ENCODE measurements around the gene ZNF605. TPM values are rescaled to one million over a fixed set of nuclear protein-coding genes. Genes with fewer than 3 reads are reported as not detected.
"Not testable (repeated sequence)": the region's sequence is repeated elsewhere in the genome, so short reads cannot be mapped to it uniquely, and the experiment has no call there.

Gene ZNF605
- total RNA-seq, 1 donor from 2014 or later = 28.8 TPM

DNA sequence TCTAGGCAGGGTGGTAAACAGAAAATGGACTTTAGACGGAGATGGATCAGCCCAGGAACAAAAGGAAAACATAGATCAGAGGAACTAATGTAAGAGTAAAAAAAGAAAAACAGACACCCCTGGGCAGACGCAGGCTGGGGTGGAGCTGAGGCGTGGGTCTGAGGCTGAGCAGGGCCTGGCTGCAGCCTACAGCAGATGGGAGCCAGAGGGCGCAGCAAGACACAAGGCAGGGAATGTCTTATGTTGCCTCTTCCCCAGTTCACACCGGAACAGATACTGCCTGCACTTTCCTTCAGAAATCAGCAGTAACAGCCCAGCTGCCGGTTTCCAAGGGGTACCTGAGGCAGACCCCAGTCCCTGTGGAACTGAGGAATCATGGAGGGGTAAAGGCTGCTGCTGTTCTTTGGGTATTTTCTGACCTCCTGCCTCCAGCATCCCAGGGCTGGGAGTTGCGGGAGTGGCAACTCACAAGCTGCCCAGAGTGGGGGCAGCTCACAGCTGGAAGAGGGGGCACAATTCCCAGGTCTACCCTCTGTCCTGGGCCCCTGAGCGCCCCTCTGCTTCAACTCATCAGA is 9.8 kb downstream of the ZNF605 start:
- Mint-ChIP-seq H3K9me3 (ENCODE audit: low read depth) (peaks cover 39% of the 10 kb centered on the region), H3K27ac (no peak overlapping the region), H3K4me1 (ENCODE audit: low read depth) (no peaks in the 10 kb centered on the region), H3K36me3 (ENCODE audit: insufficient read depth) (peaks cover 75% of the 10 kb centered on the region), H3K4me3 (ENCODE audit: low read depth) (no peak overlapping the region), H3K27me3 (no peaks in the 10 kb centered on the region)
- TF ChIP-seq, protein P1, sequence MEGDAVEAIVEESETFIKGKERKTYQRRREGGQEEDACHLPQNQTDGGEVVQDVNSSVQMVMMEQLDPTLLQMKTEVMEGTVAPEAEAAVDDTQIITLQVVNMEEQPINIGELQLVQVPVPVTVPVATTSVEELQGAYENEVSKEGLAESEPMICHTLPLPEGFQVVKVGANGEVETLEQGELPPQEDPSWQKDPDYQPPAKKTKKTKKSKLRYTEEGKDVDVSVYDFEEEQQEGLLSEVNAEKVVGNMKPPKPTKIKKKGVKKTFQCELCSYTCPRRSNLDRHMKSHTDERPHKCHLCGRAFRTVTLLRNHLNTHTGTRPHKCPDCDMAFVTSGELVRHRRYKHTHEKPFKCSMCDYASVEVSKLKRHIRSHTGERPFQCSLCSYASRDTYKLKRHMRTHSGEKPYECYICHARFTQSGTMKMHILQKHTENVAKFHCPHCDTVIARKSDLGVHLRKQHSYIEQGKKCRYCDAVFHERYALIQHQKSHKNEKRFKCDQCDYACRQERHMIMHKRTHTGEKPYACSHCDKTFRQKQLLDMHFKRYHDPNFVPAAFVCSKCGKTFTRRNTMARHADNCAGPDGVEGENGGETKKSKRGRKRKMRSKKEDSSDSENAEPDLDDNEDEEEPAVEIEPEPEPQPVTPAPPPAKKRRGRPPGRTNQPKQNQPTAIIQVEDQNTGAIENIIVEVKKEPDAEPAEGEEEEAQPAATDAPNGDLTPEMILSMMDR (IDR thresholded peaks at IDR 0.05; ENCODE audit: unreplicated experiment) = no peak
- DNase-seq (ENCODE audit: low spot score, unreplicated experiment) = no peak

DNA sequence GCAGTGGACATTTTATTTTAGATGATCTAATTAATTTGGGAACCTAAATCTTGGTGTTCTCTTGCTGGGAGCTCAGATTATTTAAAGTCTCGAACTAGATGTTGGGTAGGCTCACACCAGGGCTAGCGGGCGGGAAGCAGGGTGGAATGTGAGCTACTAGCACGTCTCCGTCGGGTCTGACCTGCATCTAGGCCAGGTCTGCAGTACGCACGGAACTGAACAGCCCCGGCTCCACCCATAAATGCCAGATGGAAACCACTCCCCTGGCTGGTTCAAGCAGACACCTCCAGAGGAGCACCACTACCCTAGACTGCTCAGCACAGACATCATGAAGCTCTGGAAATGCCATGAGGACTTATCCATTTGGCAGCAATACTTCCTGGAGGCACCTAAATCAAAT is 10.3 kb downstream of the ZNF605 start:
- no peaks in the 10 kb centered on the region for H3K4me1 Mint-ChIP-seq (ENCODE audit: low read depth)
- H3K27ac Mint-ChIP-seq = no peak overlapping the region
- H3K4me3 Mint-ChIP-seq (ENCODE audit: low read depth) = no peak overlapping the region
- no peaks in the 10 kb centered on the region for H3K27me3 Mint-ChIP-seq
- TF ChIP-seq, protein P1 (IDR thresholded peaks at IDR 0.05; ENCODE audit: unreplicated experiment) = no peak
- H3K9me3 Mint-ChIP-seq (ENCODE audit: low read depth) = peaks cover 44% of the 10 kb centered on the region
- DNase-seq (ENCODE audit: low spot score, unreplicated experiment) = no peak
- H3K36me3 Mint-ChIP-seq (ENCODE audit: insufficient read depth) = peaks cover 81% of the 10 kb centered on the region

DNA sequence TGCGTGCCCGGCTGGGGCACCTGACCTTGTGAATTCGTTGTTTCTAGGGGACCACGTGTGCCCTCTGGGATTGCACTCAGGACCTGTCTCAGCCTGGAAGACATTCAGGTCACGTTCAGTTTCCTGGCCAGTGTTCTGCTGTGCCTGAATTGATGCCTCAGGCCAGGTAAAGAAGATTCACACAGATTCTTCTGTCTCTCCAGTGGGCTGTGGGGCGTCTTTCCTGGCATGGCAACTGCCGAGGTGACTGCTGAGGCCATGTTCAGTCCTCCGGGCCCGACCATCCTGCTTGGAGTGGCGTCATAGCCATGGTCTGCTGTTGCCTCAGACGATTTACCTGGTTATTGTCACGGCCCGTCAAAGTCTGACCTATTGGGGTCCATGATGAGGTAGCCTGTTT is 13.5 kb downstream of the ZNF605 start:
- no peak for DNase-seq (ENCODE audit: low spot score, unreplicated experiment)
- Mint-ChIP-seq H3K9me3 (ENCODE audit: low read depth) (peaks cover 36% of the 10 kb centered on the region), H3K4me3 (ENCODE audit: low read depth) (no peak overlapping the region), H3K27me3 (no peaks in the 10 kb centered on the region), H3K36me3 (ENCODE audit: insufficient read depth) (peaks cover 74% of the 10 kb centered on the region), H3K4me1 (ENCODE audit: low read depth) (no peaks in the 10 kb centered on the region), H3K27ac (no peak overlapping the region)
- TF ChIP-seq, protein P1 (IDR thresholded peaks at IDR 0.05; ENCODE audit: unreplicated experiment) = no peak

GRCh38 chr12:132941336-132941954 is 14.7 kb downstream of the ZNF605 start:
- Mint-ChIP-seq H3K4me1 (ENCODE audit: low read depth) (no peaks in the 10 kb centered on the region), H3K36me3 (ENCODE audit: insufficient read depth) (peaks cover 75% of the 10 kb centered on the region), H3K4me3 (ENCODE audit: low read depth) (no peak overlapping the region), H3K27ac (peak overlapping the region; percentile 90), H3K27me3 (no peaks in the 10 kb centered on the region), H3K9me3 (ENCODE audit: low read depth) (peaks cover 45% of the 10 kb centered on the region)
- TF ChIP-seq, protein P1 (IDR thresholded peaks at IDR 0.05; ENCODE audit: unreplicated experiment) = no peak
- DNase-seq (ENCODE audit: low spot score, unreplicated experiment) = no peak

DNA sequence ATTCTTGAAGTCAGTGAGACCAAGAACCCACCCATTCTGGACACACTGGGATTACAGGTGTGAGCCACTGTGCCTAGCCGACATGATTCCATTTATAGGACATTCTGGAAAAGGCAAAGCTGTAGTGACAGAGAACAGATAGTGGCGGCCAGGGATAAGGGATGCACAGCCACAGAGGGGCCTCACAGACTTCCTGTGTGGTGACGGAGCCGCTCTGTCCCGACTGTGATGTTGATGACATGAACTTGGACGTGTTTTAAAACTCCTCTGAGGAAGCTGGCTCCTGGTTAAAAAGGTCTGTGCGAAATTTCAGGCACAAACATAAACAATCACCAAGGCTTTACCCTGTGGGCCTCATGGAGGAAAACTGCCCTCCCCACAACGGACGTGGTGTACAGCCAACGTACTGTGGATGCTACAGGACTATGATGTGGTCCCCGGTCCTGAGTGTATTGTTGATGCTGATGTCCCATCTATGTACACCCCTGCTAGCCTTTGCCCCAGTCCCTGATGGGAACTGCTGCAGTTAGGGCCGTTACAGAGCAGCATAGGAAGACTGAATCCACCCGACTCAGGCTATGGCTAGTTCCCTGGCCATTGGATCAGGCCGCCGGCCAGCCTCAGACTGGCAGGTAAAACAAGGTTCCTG is 15.9 kb downstream of the ZNF605 start:
- H3K27ac Mint-ChIP-seq = no peak overlapping the region
- DNase-seq (ENCODE audit: low spot score, unreplicated experiment) = no peak
- TF ChIP-seq, protein P1 (IDR thresholded peaks at IDR 0.05; ENCODE audit: unreplicated experiment) = no peak
- no peaks in the 10 kb centered on the region for H3K4me1 Mint-ChIP-seq (ENCODE audit: low read depth)
- no peaks in the 10 kb centered on the region for H3K27me3 Mint-ChIP-seq
- no peak overlapping the region for H3K4me3 Mint-ChIP-seq (ENCODE audit: low read depth)
- H3K36me3 Mint-ChIP-seq (ENCODE audit: insufficient read depth) = peaks cover 72% of the 10 kb centered on the region
- H3K9me3 Mint-ChIP-seq (ENCODE audit: low read depth) = peaks cover 44% of the 10 kb centered on the region

DNA sequence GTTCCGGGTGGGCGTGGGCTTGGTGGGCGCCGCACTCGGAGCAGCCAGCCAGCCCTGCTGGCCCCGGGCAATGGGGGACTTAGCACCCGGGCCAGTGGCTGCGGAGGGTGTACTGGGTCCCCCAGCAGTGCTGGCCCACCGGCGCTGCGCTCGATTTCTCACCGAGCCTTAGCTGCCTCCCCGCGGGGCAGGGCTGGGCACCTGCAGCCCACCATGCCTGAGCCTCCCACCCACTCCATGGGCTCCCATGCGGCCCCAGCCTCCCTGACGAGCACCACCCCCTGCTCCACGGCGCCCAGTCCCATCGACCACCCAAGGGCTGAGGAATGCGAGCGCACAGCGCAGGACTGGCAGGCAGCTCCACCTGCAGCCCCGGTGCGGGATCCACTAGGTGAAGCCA is 17.3 kb downstream of the ZNF605 start:
- not testable (repeated sequence) for H3K27ac Mint-ChIP-seq; DNase-seq (ENCODE audit: low spot score, unreplicated experiment); H3K4me1 Mint-ChIP-seq (ENCODE audit: low read depth); H3K27me3 Mint-ChIP-seq; H3K4me3 Mint-ChIP-seq (ENCODE audit: low read depth)
- Mint-ChIP-seq H3K9me3 (ENCODE audit: low read depth) (peaks cover 46% of the 10 kb centered on the region), H3K36me3 (ENCODE audit: insufficient read depth) (peaks cover 72% of the 10 kb centered on the region)
